ENCODE data around the gene APPL2.

The APPL2 gene, protein sequence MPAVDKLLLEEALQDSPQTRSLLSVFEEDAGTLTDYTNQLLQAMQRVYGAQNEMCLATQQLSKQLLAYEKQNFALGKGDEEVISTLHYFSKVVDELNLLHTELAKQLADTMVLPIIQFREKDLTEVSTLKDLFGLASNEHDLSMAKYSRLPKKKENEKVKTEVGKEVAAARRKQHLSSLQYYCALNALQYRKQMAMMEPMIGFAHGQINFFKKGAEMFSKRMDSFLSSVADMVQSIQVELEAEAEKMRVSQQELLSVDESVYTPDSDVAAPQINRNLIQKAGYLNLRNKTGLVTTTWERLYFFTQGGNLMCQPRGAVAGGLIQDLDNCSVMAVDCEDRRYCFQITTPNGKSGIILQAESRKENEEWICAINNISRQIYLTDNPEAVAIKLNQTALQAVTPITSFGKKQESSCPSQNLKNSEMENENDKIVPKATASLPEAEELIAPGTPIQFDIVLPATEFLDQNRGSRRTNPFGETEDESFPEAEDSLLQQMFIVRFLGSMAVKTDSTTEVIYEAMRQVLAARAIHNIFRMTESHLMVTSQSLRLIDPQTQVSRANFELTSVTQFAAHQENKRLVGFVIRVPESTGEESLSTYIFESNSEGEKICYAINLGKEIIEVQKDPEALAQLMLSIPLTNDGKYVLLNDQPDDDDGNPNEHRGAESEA

DNA sequence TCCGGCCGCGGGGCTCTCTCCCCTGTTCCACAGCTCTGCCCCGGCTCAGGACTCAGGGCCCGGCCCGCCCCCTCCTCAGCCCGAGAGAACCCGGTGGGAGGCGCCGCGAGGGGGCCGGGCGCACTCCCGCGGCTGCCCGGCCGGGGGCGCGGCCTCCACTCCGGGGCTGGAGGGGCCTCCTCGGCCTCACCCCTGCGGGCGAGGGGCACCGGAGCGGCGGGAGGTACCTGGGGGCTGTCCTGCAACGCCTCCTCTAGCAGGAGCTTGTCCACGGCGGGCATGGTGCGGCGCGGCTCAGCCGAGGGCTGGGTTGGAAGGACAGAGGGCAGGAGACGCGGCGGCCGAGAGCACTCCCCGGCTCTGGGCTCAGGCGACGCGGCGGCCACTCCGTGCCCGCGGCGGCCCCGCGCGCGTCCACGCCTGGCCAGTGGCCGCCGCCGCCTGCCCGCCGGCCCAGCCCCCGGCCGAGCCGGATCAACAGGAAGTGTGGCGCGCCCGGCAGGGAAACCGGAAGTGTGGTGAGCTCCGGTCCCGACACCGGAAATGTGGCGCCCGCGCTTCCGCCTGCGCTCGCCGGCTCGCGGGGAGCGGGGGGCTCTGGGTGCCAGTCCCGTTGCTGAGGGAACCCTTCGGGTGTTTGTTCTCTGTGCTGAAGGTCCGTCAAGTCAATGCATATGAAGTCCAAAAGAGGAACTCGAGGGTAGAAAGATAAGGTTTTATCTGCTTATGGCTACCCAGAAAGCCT, at the start of gene APPL2:
Gene APPL2, minus strand, starts transcription at position 443 of the 745 bp plus-strand sequence. Its CDS starts 162 bp downstream, at position 281.
- DNase-seq (ENCODE audit: low spot score): peak; percentile 95

DNA sequence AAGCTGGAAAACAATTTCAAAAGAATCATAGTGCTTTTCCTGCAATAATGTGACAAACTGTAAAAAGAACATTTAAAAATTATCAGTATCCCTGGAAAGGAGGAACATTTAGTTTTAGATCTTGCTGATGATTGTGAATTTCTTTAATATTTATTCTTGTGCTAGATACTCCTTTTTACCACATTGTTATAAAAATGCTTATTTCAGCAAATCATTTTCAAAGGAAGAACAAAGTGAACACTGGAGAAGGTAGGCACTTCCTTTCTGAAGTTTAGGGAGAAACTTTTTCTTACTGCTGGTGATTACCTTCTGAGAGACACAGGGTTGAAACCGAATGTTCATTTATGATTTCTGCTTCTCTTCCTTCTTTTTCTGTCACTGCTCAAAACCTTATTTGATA, 49.4 kb upstream of the APPL2 start:
- no peak for DNase-seq (ENCODE audit: low spot score)

DNA sequence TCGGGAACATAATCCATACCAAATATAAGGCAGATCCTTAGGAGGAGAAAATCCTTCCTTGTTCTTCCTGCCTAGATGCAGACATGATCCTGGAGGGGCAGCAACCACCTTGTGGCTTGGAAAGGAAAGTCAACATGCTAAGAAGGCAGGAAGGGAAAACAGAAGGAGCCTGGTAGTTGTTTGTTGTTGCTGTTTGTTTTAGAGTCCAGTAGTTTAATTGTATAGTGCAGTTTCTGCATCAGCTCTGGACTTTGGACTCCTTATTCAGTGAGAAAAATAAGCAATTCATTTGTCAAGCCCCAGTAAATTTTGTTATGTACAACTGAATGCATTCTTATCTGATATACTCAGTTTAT, 45.7 kb upstream of the APPL2 start:
- no peak for DNase-seq (ENCODE audit: low spot score)

DNA sequence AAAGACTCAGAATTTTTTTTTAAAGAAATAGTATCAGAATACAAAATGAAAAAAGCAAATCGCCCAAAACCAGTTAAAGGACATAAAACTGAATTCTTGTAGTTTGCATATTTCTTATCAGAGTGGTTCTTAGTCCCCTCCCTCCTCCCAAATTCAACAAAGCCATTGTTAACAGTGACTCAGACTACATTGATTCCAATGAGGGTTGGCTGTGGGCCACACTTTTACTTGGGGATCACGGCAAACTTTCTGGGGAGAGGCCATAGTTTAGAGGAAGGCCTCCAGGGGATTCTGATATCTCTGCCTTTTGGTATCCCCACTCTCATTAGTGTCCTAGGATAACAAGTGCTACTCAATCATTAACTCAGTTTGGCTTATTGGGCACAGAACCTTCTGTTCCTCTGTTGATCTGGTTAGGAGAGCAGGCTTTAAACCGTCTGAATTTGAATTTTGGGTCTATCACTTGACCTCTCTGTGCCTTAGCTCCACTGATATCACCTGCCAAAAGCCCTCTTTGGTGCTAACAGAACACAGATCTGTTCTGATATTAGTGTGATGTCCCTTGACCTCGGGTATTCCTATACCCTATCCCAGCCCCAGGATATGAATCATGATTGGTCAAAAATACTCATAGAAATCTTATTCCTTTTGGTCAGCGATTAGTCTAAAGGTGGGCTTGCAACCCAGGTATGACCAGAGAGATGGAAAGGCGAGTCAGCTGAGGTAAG, 45.2 kb upstream of the APPL2 start:
- DNase-seq (ENCODE audit: low spot score): no peak

DNA sequence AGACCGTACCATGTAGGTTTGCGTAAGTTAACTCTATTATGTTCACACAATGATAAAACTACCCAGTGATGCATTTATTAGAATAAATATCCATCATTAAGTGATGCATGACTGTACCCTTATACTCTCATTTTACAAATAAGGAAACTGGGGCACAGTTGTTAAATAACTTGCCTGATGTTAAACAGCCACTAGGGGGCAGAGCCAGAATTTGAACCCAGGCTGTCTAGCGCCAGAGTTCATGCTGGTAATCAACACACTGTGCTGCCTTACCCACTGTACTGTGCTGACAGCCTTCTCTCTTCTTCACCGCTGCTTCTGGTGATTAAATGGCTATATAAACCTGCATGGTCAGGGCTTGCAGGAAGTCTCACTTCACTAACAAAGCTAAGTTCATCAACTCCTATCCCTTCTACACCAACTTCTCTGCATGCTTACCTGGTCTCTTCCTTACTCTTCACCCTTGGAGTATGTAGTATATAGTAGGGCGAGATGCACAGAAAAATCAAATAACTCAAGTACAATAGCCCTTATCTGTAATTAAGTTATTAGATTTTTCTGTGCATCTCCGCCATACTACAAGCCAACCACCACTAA, 43.6 kb upstream of the APPL2 start:
- peak; percentile 34 for DNase-seq (ENCODE audit: low spot score)

DNA sequence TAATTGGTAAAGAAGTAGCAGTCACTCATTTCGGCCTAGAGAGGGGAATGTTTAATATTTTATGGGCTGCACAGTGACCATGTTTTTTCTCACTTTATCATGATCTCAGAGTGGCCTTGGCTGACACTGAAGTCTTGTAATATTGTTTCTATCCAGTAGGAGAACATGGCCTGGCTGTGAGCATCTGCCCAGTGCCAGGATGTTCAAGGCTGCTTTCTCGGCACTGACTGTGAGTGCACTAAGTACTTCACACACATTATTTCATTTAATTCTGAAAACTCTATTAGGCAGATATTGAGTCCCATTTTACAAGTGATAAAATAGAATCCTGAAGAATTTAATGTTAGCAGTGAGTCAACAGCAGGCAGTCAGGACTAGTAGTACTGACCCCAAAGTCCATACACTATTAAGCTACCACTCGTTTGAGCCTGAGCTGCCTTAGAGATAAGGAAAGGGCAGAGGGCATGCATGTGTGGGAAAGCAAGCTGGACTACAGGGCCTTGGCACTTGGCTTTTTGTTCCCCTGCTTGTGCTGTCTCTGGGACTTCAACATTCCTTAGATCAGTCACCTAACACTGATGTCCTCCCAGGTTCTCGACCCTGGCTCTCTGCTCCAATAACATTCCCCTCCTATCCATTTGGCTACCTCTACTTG, 42.2 kb upstream of the APPL2 start:
- DNase-seq (ENCODE audit: low spot score): peak; percentile 71

DNA sequence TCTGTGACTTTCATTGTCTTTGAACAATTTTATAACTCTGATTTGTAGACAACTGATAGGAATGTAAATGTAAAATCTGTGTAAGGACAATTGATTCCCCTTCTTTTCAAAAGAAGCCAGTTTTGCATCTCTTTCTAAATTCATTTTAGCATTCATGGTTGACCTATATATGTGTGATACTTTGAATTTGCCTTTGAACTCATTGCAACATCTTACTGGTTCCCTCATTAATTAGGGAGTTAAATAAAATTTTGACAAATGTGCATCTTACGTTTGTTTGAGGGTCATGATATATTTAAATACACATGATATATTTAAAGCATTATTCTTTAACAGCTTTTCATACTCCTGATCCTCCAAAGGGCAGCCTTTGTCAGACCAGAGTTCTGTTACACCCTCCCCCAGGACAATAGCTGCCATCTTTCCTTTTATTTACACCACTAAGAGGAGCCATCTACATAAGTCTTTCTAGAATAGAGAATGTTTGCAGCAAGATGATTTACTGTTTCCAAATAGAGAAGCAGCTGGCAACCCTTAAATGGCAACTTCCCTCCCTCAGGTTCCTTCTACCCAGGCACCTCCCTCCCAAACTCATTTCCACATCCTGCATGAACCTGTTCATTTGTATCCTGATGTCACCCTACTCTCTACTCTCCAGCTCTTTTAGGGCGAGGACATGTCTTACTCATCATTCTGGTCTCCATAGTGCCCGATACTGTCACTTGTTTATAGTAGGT, 40.2 kb upstream of the APPL2 start:
- DNase-seq (ENCODE audit: low spot score): no peak

DNA sequence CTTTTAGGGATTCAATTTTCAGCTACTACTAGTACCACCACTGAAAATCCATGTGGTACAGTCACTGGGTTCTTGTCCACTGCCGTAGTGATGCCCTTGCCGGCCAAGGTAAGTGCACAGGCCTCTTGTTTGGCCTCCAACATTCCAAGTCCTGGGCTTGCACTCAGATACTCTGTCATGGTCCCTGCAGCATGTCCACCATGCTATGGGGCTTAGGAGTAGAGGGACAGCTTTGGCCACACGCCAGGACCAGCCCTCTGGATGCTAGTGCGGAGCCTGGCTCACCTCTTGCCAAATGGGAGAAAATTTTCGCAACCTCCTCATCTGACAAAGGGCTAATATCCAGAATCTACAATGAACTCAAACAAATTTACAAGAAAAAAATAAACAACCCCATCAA, 38.6 kb upstream of the APPL2 start:
- DNase-seq (ENCODE audit: low spot score): no peak

DNA sequence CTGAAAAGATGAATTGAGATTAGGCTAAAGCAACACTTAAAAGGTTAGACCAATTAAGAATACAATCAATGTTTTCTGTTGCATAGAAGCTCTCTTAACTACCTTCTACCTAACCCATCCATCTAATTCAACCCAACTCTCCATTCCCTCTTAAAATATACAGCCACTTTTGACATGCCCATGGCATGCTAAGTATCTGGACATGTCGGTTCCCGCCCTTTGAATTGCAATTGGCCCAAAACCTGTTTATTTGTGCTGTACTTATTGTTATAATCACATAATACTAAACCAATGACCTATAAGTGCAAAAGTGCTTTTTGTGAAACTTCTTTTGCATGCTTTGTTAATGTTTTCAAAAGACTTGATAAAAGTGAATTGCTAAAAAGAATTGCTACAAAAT, 37.6 kb upstream of the APPL2 start:
- no peak for DNase-seq (ENCODE audit: low spot score)

DNA sequence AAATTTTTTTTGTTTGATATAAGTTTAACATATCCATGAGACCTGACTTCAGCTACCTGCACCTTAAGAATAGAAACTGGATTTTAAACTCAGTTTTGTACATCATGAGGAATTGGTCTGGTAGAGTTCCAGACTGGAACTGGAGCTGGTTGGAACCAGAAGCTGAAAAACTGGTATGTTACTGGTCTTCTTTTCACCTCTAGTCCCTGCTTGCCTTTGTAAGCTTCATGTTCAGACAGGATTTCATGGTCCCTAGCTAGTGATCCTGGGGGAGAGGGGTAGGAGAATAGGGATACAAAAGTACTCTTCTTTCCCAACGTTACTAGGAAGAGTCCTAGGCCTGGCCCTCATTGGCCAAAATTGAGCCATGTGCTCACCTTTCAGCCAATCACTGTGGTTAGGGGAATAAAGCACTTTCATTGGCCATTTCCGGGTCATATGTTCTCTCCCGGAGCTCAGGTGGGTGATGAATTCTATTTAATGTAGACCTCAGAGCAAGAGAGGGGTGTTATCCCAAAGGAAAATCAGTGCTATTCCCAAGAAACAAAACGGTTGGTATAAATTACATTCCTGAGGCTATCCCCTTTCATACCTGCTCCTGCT, 36.9 kb upstream of the APPL2 start:
- DNase-seq (ENCODE audit: low spot score): no peak

DNA sequence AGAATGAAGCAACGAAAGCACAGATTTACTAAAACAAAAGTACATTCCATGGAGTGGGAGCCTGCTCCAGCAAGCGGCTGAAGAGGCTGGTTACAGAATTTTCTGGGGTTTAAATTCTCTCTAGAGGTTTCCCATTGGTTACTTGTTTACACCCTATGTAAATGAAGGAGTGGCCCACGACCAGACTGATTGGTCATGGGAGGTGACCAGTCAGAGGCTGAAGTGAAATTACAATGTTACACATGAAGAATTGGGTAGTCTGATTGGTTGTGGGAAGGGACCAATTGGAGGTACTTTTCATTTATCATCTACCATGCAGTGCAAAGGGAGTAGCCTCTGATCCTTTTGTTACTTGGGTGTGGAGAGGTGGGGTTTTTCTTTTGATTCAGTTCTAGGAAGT, 36.2 kb upstream of the APPL2 start:
- DNase-seq (ENCODE audit: low spot score): no peak

DNA sequence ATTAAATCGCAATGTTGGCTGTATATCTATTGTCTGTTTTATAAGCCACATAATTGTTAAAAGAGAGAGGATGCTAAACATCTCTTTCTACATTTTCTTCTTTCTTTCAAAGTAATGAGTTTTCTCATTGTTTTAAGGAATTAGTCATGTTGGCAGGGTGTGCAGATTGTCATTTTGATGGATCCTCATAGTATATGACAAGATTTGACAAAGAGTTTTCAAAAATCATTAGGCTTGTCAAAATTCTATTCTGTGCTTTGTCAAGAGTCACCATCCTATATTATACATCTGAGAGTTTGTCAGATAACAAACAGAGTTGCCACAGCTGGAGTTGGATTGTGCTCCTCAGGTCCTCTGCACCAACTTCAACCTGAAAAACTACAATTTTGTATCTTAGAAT, 35.4 kb upstream of the APPL2 start:
- no peak for DNase-seq (ENCODE audit: low spot score)

DNA sequence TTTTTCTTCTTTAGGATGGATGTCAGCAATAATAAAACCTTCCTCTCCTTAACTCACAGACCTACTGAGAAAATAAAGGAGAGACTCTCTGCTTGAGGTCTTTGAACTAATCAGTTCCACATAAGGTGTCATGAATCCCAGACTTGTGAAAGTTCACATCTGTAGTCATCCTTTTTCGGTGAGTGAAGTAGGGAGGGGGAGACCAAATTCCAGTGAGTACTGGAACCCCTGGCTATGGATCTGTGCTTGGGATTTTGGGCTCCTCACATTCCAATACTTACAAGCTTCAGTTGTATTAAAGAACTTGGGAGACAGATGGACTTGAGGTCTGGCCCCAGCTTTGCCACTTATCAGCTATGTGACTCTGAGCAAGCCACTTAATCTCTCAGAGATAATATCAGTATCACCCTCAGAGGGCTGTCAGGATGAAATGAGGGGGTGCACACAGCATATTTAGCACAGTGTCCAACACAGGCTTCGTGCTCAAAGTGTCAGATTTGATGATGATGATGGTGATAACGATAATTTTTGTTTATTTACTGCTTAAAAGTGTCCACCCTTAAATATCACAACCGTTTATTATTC, 34.8 kb upstream of the APPL2 start:
- no peak for DNase-seq (ENCODE audit: low spot score)

DNA sequence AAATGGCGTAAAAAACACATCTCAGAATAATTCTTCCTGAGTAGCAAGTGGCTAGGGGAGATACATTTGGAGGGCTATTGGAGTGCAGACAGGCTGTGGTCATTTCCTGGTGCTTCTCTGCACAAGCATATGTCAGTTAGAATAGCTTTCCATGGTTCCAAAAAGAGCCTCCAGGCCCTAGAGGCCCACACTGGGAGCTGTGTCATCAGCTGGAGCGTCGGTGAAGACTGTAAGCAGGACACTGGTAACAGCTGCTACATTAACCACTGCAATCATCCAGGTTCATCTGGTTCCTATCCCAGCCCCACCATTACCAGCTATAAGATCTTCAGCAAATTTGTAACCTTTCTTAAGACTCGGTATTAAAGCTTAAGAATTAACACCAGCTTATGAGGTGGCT, 31.7 kb upstream of the APPL2 start:
- DNase-seq (ENCODE audit: low spot score): no peak

DNA sequence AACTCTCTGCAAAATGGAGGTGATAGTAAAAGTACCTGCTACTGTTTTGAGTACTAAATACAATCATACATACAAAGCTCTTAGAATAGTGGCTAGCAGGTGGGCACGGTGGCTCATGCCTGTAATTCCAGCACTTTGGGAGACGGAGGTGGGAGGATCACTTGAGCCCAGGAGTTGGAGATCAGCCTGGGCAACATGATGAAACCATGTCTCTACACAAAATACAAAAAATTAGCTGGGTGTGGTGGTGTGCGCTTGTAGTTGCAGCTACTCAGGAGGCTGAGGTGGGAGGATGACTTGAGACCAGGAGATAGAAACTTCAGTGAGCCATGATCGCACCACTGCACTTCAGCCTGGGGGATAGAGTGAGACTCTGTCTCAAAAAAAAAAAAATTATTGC, 28.8 kb upstream of the APPL2 start:
- no peak for DNase-seq (ENCODE audit: low spot score)

DNA sequence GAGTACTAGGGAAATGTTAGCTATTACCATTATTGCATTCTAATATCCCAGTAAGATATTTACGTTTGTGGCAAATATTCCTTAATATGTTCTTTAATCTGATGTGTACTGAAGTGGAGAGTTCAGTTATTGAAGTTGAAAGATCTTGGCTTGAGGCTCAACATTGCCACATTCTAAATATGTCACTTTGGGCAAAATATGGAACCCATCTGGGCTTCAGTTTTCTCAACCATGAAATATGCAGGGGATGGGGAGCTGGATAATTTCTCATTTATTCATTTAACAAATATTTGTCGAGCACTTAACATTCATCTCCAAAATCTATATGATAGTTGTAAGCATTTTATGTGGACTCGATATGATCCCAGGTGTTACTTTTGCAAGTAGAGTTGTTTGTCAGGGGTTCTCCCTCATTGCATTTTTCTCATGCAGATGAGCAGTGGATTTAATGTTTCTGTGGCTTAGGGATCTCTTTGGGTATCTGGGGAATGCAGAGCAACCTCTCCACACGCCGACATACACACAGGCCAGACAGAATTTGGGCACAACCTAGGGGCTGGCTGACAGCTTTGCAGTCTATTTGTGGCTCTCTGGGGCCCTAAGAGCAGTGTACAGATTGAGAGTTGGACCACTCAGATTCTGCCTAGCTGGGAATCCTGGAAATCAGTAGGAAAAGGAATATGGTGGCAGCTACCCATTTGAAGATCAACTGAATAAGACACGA, 26.6 kb upstream of the APPL2 start:
- DNase-seq (ENCODE audit: low spot score): peak; percentile 27

DNA sequence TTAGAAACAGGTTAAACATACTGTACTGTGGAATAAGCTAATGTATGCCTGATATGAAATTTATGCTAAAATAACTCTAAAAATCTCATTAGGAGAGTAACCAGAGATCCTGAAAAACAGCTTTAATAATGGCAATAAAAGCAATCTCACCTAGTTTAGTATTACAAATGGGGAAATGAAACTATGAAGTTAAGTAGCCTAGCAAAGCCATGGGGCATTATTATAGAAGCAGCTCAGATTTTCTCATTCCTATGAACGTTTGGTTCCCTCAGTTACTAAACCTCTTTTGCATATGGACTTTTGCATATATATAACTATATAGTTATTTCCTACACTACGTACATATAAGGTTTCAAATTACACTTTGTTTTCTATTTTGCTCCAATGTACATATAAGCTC, 25.0 kb upstream of the APPL2 start:
- DNase-seq (ENCODE audit: low spot score): no peak

DNA sequence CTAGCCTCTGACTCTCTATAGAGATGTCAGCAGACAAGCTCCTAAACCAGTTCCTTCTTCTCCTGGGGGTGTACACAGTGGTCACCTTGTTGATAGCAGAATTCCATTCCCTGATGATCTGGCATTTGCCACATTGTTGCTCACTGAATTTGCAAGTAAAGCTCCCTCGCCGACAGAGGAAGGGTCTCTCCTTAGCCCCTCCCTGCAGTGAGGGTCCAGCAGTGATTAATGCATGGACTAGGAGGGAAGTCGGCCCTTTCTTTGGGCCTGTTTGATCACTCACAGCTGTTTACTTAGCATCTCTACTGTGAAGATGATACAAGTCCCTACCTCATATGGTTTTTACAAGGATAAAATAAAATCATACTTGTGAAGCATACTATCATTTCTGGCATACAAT, 23.3 kb upstream of the APPL2 start:
- DNase-seq (ENCODE audit: low spot score): no peak

DNA sequence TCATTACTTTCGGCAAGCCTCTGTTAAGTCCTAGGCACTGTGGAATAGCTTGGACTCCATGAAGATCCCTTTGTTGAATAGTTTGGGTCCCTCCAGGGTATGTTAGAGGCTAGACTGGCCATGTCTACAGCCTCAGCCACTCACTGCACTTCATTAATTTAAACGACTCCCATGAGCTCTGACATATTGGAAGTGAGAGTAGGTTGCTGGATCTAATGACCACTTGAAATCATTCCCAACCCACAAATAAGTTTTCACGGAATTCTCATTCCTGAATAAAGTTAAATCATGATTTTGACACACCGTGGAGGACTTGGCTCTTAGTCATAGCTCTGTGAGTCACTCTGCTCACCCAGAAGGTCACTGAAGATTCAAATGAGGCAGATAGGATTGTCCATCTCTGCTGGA, 21.4 kb upstream of the APPL2 start:
- peak; percentile 73 for DNase-seq (ENCODE audit: low spot score)

Measured in AG20443 (cell line).